HTR-8/SVneo (cell line): ENCODE data around the gene ADRA2B.

ENCODE experiments used
- DNase-seq: peaks from one replicate; pipeline ENCODE4 v3.0.0; 2011; ENCODE audit warnings: low spot score, mixed read lengths; ENCODE audit not compliant: insufficient read length
- FAIRE-seq: peaks from 2 replicates; lab custom pipeline; 2011; peaks lifted over from hg19 to GRCh38; lab: Jason Lieb, UNC

The ADRA2B gene

GRCh38 chr2:96120091-96120720, 3.8 kb upstream of the ADRA2B start:
- DNase-seq = no peak
- FAIRE-seq = peak; percentile 68

GRCh38 chr2:96119389-96119751, 3.0 kb upstream of the ADRA2B start:
- DNase-seq (no peak), FAIRE-seq (peak; percentile 82)

GRCh38 chr2:96118698-96119388, 2.5 kb upstream of the ADRA2B start:
- FAIRE-seq (peak; percentile 87), DNase-seq (no peak)

- FAIRE-seq (peak; percentile 49), DNase-seq (no peak)
Observed at GRCh38 chr2:96117701-96118588, 1.6 kb upstream of the ADRA2B start.

- FAIRE-seq (peak; percentile 91), DNase-seq (peak; percentile 92)
Observed at GRCh38 chr2:96116879-96117533, 635 bp upstream of the ADRA2B start.

GRCh38 chr2:96115631-96116423, 544 bp downstream of the ADRA2B start:
- FAIRE-seq = peak; percentile 67
- DNase-seq = no peak

- DNase-seq (no peak), FAIRE-seq (peak; percentile 28)
Observed at GRCh38 chr2:96114903-96115581, 1.3 kb downstream of the ADRA2B start.

- DNase-seq = no peak
- no peak for FAIRE-seq
Observed at GRCh38 chr2:96114546-96114902, 1.8 kb downstream of the ADRA2B start.

- no peak for FAIRE-seq
- DNase-seq = no peak
Observed at GRCh38 chr2:96113951-96114350, 2.4 kb downstream of the ADRA2B start.

GRCh38 chr2:96113367-96113677, 3.0 kb downstream of the ADRA2B start:
- no peak for DNase-seq
- no peak for FAIRE-seq

- DNase-seq (no peak), FAIRE-seq (no peak)
Observed at GRCh38 chr2:96112501-96113366, 3.6 kb downstream of the ADRA2B start.

GRCh38 chr2:96111823-96112500, 4.4 kb downstream of the ADRA2B start:
- DNase-seq (no peak), FAIRE-seq (no peak)

- DNase-seq = no peak
- no peak for FAIRE-seq
Observed at GRCh38 chr2:96111257-96111640, 5.1 kb downstream of the ADRA2B start.

- no peak for DNase-seq
- FAIRE-seq = no peak
Observed at GRCh38 chr2:96110621-96111256, 5.6 kb downstream of the ADRA2B start.

- DNase-seq = no peak
- no peak for FAIRE-seq
Observed at GRCh38 chr2:96109931-96110511, 6.3 kb downstream of the ADRA2B start.

- FAIRE-seq = peak; percentile 82
- DNase-seq = no peak
Observed at GRCh38 chr2:96109361-96109680, 7.0 kb downstream of the ADRA2B start.
